Upper lobe of right lung (tissue), 1 donor: ENCODE data around the gene C9orf85. TPM values are rescaled to one million over a fixed set of nuclear protein-coding genes. Genes with fewer than 3 reads are reported as not detected.
"Not testable (repeated sequence)": the region's sequence is repeated elsewhere in the genome, so short reads cannot be mapped to it uniquely, and the experiment has no call there.

Experiments
- ATAC-seq: fragments of 200-7000 bp; cut with Tn5 transposase; one replicate; pipeline ENCODE4 v1.9.1; 2020; ENCODE audit warnings: mild to moderate bottlenecking, moderate library complexity
- DNase-seq: peaks from one replicate; pipeline ENCODE4 v3.0.0-alpha.2; 2020
- H3K27ac ChIP-seq: fragments of 200-600 bp; one replicate; pipeline ENCODE4 v1.8.0; 2022
- H3K27me3 ChIP-seq: fragments of 200-600 bp; one replicate; pipeline ENCODE4 v1.8.0; 2022; ENCODE audit warnings: mild to moderate bottlenecking
- H3K36me3 ChIP-seq: fragments of 200-600 bp; one replicate; pipeline ENCODE4 v1.8.0; 2022
- H3K4me1 ChIP-seq: fragments of 200-600 bp; one replicate; pipeline ENCODE4 v1.8.0; 2022
- H3K4me3 ChIP-seq: fragments of 200-600 bp; one replicate; pipeline ENCODE4 v1.8.0; 2022; ENCODE audit warnings: mild to moderate bottlenecking
- H3K9me3 ChIP-seq: fragments of 200-600 bp; one replicate; pipeline ENCODE4 v1.8.0; 2022
- intact Hi-C: fragments of 100-400 bp; cut with DNase I; formaldehyde crosslinking; loops from one replicate; pipeline ENCODE4 v1.11.0; 2022
- total RNA-seq: library from RNA; stranded (reverse); fragmentation: NEBNext Ultra II Directional; extraction: Animal tissue kit (Norgen Biotek cat#: 25700); gene quantifications from one replicate; pipeline ENCODE4 v1.2.1, GENCODE V29; 2021
- TF ChIP-seq, protein P1 (sequence below): fragments of 200-600 bp; IDR thresholded peaks from one replicate; pipeline ENCODE4 v1.8.0; 2022; ENCODE audit warnings: antibody characterized with exemption
- donor health status: DM: no; HTN: yes; CAD: no; lungs with severe emphysema.

Gene C9orf85
- total RNA-seq, 1 donor from 2014 or later: 10.0 TPM

DNA sequence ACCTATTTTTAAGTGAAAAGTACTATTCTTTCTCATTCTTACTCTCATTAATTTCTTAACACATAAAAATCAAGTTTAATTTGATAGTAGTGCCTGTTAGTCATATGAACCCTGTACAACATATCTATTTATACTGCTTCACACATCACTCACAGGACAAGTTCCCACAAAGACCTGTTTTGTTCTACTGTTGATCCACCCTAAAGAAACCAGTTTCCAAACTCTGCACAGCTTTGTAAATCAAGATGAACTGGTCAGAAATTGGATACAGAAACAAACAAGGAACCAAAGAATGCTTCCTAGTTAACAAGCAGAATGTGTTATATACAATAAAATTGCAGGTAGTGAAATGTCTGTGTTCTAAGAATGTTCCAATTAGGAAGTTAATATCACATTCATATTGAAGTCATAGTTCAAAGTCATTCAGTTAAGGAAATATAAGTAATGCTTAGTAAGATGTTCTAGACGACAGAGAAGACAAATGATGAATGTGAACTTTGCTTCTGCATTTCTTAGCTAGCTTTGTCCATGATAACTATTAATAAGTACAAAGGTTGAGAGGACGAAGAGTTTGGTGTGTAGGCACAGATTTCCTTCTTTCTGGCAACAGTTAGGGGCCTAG, 33.4 kb downstream of the C9orf85 start:
- no peak for DNase-seq
- no peak overlapping the region for H3K27ac ChIP-seq

DNA sequence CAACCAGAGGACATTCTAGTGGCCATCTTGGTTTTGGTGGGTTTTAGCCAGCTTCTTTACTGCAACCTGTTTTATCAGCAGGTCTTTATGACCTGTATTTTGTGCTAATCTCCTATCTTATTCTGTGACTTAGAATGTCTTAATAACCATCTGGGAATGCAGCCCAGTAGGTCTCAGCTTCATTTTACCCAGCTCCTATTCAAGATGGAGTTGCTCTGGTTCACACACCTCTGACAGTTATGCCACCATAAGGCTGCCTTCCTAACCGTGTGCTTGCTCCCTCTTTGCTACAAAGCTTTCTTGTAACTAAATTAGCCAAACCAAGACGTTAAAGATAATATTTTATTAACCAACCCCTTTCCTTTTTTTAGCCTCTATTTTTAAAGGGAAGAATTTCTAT, 43.2 kb downstream of the C9orf85 start:
- ATAC-seq, H3K4me1 ChIP-seq, intact Hi-C loops, H3K27ac ChIP-seq, H3K4me3 ChIP-seq, H3K9me3 ChIP-seq, H3K27me3 ChIP-seq, DNase-seq: not testable (repeated sequence)
- H3K36me3 ChIP-seq: peaks cover 15% of the 10 kb centered on the region

More for the DNA sequence above, 33.4 kb downstream of the C9orf85 start:
- TF ChIP-seq, protein P1, sequence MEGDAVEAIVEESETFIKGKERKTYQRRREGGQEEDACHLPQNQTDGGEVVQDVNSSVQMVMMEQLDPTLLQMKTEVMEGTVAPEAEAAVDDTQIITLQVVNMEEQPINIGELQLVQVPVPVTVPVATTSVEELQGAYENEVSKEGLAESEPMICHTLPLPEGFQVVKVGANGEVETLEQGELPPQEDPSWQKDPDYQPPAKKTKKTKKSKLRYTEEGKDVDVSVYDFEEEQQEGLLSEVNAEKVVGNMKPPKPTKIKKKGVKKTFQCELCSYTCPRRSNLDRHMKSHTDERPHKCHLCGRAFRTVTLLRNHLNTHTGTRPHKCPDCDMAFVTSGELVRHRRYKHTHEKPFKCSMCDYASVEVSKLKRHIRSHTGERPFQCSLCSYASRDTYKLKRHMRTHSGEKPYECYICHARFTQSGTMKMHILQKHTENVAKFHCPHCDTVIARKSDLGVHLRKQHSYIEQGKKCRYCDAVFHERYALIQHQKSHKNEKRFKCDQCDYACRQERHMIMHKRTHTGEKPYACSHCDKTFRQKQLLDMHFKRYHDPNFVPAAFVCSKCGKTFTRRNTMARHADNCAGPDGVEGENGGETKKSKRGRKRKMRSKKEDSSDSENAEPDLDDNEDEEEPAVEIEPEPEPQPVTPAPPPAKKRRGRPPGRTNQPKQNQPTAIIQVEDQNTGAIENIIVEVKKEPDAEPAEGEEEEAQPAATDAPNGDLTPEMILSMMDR: no peak
- no peak for ATAC-seq
- peaks cover 16% of the 10 kb centered on the region for H3K36me3 ChIP-seq
- no peaks in the 10 kb centered on the region for H3K27me3 ChIP-seq
- no peaks in the 10 kb centered on the region for H3K4me1 ChIP-seq
- no peaks in the 10 kb centered on the region for H3K9me3 ChIP-seq
- intact Hi-C loops: no loop called here
- H3K4me3 ChIP-seq: no peak overlapping the region

DNA sequence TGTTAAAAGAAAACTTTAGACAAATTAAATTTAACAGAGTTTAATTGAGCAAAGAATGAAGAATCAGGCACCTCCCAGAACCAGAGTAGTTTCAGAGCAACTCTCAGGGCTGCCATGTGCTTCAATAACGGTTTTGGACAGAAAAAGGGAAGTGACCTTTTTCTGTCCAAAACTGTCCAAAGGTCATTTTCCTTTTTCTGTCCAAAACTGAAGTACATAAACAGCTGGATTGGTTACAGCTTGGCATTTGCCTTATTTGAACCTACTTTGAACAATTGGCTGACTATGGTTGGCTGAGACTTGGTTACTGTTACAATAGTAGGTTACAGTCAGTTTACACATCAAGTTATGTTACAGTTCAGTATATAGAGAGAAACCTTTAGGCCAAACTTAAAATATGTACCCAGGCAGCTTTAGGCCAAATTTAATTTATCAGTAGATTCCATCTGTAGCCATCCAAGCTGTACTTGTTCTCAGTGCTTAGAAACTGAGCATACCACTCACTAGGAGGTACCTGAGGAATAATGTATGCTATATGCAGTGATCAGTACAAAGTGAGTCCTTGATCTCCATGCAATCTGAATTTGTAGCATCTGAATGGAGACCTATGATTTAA, 44.0 kb downstream of the C9orf85 start:
- no peaks in the 10 kb centered on the region for H3K27me3 ChIP-seq
- intact Hi-C loops: no loop called here
- no peak for ATAC-seq
- H3K27ac ChIP-seq: no peak overlapping the region
- H3K4me1 ChIP-seq: no peaks in the 10 kb centered on the region
- H3K36me3 ChIP-seq: peaks cover 7% of the 10 kb centered on the region
- H3K9me3 ChIP-seq: no peaks in the 10 kb centered on the region
- DNase-seq: no peak
- TF ChIP-seq, protein P1: no peak
- H3K4me3 ChIP-seq: no peak overlapping the region

DNA sequence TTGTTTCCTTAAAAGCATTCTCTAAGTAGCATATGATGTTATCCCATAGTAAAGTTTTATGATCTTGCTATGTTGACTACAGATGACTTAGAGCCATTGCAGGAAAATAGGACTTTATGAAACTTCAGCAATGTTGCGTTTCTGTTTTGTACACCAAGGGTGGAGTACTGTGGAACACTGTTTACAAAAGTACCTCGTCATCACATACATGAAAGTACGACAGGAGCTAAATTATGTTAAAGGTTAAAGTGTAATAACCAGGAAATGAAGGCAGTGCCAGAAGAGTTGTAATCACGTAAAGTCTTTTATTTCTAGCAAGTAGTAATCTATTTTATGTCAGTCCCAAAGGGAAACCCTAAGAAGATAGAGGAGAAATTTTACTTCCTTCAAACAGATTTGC, 50.9 kb downstream of the C9orf85 start:
- intact Hi-C loops: no loop called here
- ATAC-seq: no peak
- DNase-seq: no peak
- H3K36me3 ChIP-seq: no peaks in the 10 kb centered on the region
- no peaks in the 10 kb centered on the region for H3K27me3 ChIP-seq
- TF ChIP-seq, protein P1: no peak
- no peak overlapping the region for H3K4me3 ChIP-seq
- no peaks in the 10 kb centered on the region for H3K4me1 ChIP-seq
- H3K27ac ChIP-seq: no peak overlapping the region
- H3K9me3 ChIP-seq: no peaks in the 10 kb centered on the region

DNA sequence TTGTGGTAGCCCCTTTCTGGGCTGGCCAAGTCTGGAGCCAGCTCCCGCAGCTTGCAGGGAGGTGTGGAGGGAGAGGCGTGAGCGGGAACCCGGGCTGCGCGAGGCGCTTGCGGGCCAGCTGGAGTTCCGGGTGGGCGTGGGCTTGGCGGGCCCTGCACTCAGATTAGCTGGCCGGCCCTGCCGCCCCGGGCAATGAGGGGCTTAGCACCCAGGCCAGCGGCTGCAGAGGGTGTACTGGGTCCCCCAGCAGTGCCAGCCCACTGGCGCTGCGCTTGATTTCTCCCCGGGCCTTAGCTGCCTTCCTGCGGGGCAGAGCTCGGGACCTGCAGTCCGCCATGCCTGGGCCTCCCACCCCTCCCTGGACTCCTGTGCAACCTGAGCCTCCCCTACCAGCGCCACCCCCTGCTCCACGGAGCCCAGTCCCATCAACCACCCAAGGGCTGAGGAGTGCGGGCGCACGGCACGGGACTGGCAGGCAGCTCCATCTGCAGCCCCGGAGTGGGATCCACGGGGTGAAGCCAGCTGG, 52.1 kb downstream of the C9orf85 start:
- H3K4me1 ChIP-seq, H3K36me3 ChIP-seq, intact Hi-C loops, H3K9me3 ChIP-seq, DNase-seq, H3K27ac ChIP-seq, ATAC-seq, H3K27me3 ChIP-seq, H3K4me3 ChIP-seq: not testable (repeated sequence)

GRCh38 chr9:71965403-71965802, 54.0 kb downstream of the C9orf85 start:
- H3K36me3 ChIP-seq: no peaks in the 10 kb centered on the region
- TF ChIP-seq, protein P1: no peak
- no peak overlapping the region for H3K4me3 ChIP-seq
- no peaks in the 10 kb centered on the region for H3K27me3 ChIP-seq
- intact Hi-C loops: no loop called here
- no peak overlapping the region for H3K27ac ChIP-seq
- DNase-seq (no peak), ATAC-seq (no peak)
- no peaks in the 10 kb centered on the region for H3K4me1 ChIP-seq
- H3K9me3 ChIP-seq: no peaks in the 10 kb centered on the region
